Caki2 (cell line): ENCODE results near the gene CENPM. TPM values are rescaled to one million over a fixed set of nuclear protein-coding genes. Genes with fewer than 3 reads are reported as not detected.

Source experiments
- DNase-seq: peaks from one replicate; pipeline ENCODE4 v3.0.0-alpha.2; 2015; ENCODE audit warnings: low read depth
- in situ Hi-C: cut with HindIII; loops from 2 replicates; pipeline ENCODE4 v1.10.0; 2016; ENCODE audit warnings: low sequenced_read_pairs, low pct_unique_long_range_greater_than_20kb, mixed read lengths
- total RNA-seq: library from RNA; depleted of rRNA; stranded (reverse); fragments of >200 nt; shearing (Covaris generic); gene quantifications from 2 replicates; pipeline ENCODE4 v1.2.3, GENCODE V29; 2014; ENCODE audit warnings: low replicate concordance

Gene CENPM
- total RNA-seq, 1 experiment from 2014 or later: 72.2 TPM

DNA sequence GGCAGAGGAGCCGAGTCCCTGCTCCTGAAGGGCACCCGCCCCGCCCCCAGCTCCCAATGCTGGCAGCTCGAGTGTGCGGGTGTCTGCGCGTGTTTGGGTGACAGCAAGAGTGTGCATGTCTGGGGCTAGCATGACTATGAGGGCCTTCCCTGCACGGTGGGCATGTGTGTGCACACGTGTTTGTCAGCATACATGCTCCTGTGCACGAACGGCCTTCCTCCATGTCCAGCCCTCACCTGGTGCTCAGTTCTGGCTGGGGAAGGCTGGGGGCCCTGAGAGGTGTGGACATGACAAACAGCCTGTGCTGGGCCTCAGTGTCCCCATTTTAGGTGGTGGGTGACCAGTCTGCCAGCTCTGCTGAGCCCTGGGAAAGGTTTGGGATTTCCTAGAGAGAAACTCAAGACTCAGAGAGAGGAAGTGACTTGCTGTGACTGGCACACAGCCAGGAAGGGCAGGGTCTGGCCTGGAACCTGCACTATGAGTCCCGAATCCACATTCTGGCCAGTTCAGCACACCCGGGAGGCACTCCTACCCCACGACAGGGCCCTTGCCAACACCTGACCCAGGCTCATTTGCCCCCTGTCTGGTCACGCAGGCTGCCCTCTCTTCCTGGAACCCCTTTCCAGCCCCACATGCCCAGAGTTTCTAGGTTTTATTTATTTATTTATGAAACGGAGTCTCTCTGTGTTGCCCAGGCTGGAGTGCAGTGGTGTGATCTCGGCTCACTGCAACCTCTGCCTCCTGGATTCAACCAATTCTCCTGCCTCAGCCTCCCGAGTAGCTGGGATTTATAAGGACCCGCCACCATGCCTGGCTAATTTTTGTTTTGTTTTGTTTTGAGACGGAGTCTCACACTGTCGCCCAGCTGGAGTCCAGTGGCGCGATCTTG is 28.8 kb downstream of the CENPM start:
- in situ Hi-C loops: no loop called here
- DNase-seq: peak; percentile 33

DNA sequence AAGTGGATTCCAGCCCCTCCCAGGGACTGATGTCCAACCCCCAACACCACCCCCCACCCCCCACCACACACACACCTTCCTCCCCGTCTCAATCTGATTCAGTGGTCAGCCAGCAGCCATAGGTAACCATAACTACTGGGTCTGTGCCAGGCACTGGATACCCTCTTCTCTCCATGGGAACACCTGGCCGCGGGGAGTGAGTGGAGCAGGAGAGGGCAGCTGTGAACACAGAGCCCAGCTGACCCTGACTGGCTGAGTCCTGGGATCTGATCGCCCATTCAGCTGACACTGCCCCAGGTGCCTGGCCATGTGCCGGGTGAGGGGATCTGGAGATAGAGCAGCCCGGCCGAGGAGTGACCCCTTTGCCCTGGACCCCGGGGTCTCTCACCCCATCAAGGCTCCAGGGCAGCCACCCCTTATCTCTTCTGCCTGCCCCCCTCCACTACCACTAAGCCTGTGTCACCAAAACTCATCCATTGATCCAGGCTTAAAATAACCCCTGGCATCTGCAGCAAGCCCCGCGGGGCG is 29.5 kb downstream of the CENPM start:
- no peak for DNase-seq
- in situ Hi-C loops: no loop called here

- in situ Hi-C loops: no loop called here
- DNase-seq: no peak
Measured at GRCh38 chr22:41916745-41917358, 30.1 kb downstream of the CENPM start.

GRCh38 chr22:41915786-41916493 is 31.0 kb downstream of the CENPM start:
- in situ Hi-C loops: no loop called here

GRCh38 chr22:41915035-41915785 is 31.7 kb downstream of the CENPM start, which contains the start of gene SHISA8:
SHISA8 (minus strand) TSS chr22:41915074; CDS start chr22:41914667, 407 bp downstream.
- in situ Hi-C loops: no loop called here
- no peak for DNase-seq

More at GRCh38 chr22:41915786-41916493, 31.0 kb downstream of the CENPM start:
- DNase-seq: no peak

DNA sequence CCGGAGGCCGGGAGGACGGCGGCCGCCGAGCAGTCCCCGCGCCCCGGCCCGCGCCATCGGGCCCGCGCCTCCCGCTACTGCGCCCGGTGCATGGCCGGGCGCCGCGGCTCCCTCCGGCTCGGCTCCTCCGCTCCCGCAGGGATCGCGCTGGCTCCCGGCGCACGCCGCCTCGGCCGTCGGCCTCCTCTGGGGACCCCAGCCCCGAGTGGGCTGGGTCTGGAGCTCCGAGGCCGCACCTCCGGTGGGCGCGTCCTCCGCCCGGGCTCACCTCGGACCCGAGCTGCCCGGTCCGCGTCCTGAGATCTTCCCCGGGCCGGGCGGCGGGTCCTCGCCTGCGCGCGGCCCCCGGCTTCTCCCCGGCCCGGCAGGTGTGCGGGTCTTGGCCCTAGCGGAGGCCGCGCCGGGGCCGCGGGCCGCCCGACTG is 32.3 kb downstream of the CENPM start:
- DNase-seq: no peak
- in situ Hi-C loops: no loop called here

DNA sequence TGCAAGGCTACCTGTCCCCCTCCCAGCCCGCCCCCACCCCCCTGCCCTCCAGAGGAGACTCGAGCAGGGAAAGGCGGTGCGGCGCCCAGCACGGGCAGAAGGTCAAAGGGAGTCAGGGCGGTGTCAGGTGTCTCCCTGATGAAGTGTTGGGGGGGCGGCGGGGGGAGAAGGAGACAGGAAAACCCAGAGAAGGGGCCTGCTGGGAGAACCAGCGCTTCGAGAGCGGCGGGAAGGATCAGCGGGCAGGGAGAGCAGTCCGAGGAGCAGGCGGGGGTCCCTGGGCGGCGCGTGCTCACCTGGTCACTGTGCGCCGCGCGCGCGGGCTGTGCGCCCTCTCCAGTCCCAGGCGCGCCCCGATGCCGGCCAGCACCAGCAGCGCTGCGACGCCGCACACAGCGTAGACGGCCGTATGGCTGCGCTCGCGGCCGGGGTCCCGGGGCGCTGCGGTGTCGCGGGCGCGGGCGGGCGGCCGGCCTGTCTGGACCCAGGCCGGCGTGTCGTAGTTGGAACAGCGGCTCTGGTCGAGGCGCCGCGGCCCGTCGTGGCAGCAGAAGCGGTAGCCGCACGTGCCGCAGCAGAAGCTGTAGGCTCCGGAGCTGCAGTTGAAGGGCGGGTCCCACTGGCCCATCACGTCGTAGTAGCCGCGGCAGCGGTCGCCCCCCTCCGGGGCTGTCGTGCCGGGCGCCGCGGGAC is 33.0 kb downstream of the CENPM start:
- in situ Hi-C loops: no loop called here
- DNase-seq: no peak

- in situ Hi-C loops: no loop called here
- no peak for DNase-seq
Measured at GRCh38 chr22:41913040-41913719, 33.8 kb downstream of the CENPM start.

DNA sequence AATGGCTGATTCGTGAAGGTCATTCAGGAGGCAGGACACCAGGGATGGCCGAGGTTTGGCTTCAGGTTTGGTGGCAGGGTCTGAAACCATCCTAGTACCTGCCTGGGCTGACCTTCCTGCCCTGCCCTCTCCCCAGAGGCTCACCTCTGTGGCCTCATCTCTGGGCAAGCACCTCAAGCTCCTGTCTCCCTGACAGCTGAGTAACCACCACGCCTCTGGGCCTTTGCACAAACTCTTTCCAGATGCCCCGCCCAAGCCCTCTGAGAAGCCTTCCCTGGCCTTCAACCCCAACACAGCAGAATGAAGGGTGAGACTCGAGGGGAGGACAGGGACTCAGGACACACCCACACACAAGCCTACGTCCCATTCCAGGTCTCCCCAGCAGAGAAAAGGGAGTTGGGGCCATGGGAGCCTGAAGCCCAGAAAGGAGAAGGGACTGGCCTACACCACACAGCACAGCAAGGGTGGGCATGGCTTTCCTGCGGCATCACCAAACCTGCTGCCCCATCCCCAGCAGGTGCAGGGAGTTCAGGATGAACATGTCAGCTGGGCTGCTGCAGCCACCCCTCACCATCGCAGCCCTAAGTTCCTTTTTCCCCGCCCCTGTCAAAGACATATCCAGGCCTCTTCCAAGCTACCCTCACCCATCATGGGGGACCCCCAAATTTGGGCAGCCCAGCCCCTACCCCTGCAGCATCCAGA is 34.5 kb downstream of the CENPM start:
- DNase-seq: no peak
- in situ Hi-C loops: no loop called here

- in situ Hi-C loops: no loop called here
- DNase-seq: no peak
Measured at GRCh38 chr22:41911001-41911611, 35.8 kb downstream of the CENPM start.

- no peak for DNase-seq
- in situ Hi-C loops: no loop called here
Measured at GRCh38 chr22:41910050-41911000, 36.6 kb downstream of the CENPM start.

DNA sequence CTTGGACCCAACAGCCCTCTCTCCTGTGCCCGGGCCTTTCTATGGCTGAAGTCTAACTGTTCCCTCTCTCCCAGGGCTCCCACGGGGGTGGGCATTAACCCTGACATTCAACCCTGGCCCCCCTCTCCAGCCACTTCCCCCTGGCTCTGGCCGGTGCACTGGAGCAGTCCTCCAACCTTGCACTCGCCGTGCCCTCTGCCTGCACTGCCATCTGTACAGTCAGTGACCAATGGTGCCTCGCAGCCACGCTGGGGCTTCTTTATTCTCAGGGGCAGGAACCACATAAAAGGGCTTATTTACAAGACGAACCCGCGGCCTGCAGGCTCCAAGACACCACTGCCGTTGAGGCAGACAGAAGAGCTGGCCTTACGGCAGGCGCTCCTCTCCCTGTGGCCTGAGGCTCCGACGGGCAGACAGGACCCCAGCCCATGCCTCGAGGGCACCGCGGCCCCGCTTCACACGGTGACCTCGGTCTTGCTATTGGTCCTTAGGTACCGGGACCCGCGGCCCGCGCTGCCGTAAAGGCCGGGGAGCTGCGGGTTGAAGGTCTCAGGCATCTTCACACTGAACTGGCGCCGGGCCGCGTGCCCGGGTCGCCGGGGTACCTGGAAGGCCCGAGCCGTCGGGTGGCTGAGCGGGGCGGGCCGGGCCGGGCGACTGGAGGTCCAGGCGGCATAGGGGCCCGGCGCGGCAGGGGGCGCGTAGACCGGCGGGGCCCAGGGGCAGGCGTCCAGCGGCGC is 37.5 kb downstream of the CENPM start:
- no peak for DNase-seq
- in situ Hi-C loops: no loop called here

DNA sequence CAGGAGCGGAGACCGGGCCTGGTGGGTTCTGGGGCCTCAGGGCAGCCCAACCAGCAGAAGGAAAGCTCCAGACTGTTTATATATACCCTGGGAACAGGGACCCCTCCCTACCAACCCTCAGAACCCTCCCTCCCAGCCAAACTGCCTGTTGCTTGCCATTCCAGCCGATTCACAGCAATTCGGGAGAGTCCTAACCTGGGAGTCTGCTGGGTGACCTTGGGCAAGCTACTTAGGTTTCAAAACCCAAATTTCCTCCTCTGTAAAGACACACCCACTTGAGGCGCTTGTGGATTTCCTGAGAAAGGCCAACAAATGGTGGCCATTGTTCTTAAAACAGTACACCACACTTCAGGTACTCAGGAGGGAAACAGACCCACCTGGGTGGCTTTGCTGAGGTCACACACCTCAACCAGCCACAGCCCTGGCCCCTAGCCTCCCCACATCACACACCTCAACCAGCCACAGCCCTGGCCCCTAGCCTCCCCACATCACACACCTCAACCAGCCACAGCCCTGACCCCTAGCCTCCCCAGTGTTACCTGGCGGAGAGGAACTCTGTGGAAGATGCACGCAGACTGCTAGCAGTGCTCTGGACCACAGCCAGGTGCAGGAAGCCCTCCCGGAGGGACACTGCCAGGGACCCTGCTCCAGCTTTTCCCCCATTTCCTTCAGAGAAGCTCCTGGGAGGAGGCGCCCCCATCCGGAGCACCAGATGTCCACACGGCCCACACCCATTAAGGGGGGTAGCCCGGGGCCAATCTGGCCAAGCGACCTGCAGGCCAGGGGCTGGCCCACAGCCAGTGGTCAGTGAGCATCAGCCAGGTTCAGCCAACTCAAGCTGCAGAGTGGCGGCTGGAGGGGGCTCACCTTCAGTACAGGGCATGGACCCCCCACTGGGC is 38.3 kb downstream of the CENPM start:
- in situ Hi-C loops: no loop called here
- DNase-seq: no peak
